HG02870 (cell line): Measurements from ENCODE around the gene KCNA2.

Experiments
- ATAC-seq: cut with Tn5 transposase; IDR thresholded peaks from one replicate; pipeline ENCODE4 v1.9.1; 2021; ENCODE audit warnings: mild to moderate bottlenecking, moderate library complexity; ENCODE audit not compliant: unreplicated experiment

Gene KCNA2

DNA sequence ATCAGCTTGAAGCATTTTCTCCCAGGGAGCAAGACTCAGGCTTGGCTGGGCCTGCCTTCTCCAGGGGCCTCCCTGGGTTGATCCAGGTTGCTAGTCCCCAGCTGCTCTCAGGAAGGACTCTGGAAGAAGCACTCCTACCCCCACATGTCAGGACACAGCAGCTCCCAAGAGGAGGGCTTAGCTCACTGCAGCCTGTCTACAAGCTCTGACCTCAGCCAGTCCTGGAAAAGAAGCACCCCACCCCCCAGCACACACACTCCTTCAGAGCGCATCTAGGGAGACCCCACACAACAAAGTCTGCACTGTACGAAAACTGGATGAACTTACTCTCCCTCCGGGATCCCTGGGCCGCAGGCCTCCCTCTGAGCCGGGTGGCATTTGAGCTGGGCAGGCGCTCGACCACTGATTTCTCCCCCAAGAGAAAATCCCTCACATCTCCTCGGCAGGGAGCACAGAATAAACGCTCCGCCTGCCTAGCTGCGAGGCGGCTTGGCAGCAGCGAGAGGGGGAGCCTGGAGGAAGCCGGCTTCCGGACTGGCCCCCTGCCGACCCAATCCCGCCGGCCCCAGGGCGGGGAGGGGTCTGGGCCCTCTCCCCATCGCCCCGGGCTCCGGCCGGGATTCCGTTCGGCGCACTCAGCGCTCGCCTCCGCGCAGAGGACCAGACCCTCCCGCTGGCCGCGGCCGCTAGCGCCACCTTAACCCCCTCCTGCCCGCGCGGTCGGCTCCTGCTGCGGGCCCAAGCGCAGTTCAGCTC lies at the start of gene KCNA2:
TSS of gene KCNA2 (minus strand) at position 458 of the 756 bp plus-strand sequence. CDS start 1,576 bp downstream, outside the sequence.
- ATAC-seq: no peak

DNA sequence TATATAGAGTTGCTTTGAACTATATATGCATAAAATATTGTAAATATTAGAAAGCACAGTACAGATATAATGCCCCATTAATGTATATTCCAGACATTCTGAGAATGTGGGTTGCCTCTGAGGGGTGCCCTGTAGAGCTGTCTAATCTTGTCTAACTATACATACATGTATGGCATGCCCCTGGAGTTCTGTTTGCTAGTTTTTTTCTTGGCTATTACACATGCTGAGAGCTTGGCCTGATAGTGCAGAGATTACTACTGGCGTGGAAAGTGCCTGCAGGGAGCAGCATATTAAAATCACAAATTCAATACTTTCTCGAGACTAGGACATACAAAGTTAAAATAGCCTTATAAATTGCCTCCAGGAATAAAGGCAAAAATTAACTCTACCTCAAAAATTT lies 44.5 kb upstream of the KCNA2 start:
- no peak for ATAC-seq

DNA sequence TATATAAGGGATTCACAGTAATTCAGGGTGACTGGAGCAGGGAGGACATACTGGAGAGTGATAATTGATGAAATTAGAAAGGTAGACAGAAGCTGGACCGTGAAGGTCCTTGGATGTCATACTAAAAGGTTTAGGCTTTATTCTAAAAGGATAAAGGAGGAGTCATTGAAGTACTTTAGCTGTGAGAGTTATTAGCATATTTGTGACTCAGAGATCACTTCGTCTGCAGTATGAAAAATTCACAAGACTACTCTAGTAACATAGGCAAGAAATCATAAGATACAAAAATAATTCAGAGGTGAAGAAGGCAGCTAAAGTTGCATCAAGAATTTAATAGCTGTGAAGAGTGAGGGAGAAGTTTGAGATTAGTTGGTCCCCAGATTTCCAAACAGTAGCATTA lies 42.3 kb upstream of the KCNA2 start:
- no peak for ATAC-seq

DNA sequence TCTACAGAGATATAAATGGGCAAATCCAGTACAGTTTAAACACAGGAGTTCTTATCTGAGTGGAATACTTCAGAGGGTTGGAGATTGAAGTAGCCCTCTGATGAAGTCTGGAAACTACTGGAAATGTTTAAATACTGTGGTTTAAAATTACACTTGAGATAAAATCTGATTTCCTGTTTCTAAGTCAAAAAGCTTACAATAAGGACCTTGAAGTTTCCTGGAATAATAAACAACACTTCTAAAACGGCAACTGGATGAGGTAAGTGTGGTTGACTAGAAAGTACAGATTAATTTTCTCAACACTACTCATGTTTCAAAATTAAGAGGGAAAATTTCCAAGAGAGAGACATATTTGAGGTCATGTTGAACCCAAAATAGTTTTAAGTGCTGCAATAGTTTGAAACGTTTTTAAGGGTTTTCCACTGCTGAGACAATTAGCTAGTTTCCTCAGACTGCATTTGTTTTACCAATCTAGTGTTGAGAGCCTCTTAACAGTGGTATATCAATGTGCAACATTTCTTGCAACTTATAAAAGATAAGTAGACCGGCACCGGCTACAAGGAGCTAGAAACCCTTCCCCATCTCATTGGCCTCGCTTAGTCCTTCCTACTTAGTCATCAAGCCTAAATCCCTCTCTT lies 41.2 kb upstream of the KCNA2 start:
- ATAC-seq: no peak

DNA sequence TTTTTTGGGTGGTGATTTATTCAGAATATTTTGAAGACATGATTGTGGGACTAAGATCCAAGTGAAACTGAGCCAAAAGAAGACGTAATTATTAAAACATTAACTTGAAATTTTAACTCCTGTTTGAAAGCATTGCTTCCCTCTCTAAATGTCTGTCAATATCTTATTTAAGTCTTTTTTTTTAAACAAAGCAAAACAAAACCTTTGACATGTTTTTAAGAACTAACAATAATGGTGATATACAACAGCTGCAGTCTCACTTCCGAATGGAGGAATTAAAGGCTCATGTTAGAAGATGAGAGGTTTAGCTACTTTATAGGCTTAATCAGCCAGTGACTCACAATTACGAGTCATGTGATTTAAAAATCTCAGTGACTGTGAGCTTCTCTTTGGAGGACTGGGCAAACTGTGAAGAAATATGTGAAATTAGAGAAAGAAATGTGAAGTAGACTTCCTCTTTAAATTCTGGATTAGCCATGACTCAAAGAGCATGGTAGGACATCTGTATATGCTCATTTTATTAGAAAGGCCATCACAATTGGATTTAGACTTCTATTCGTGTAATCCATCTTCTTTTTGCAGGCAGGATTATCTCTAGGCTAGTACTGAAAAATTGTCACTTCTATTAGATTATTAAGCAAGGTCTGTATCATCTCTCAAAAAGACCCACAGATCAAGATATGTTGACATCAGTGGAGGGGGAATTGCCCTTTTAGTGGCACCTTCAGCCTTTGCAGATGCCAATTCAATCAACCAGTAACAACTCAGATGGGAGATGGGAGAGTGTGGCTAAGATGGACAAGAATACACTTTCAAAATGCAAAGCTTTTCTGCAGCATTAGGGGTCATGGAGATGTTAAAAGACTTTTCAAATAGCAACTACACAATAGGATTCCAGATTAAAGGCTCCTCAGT lies 39.9 kb upstream of the KCNA2 start:
- no peak for ATAC-seq

DNA sequence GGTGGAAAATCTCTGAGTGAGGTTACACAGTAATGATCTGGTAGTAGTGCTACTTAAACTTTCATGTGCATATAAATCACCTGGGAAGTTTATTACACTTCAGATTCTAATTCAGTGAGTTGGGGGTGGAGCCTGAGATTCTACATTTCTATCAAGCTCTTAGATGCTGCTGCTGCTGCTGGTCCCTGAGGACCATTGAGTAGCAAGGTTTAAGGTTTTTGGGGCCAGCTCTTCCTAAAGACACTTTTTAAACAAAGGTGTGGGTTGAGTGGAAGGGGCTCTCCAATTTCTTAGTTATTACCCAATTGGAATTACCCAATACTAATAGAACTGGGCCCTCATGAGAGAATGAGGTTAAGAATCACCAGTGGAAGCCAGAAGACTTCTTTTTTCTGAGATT lies 39.1 kb upstream of the KCNA2 start:
- no peak for ATAC-seq

DNA sequence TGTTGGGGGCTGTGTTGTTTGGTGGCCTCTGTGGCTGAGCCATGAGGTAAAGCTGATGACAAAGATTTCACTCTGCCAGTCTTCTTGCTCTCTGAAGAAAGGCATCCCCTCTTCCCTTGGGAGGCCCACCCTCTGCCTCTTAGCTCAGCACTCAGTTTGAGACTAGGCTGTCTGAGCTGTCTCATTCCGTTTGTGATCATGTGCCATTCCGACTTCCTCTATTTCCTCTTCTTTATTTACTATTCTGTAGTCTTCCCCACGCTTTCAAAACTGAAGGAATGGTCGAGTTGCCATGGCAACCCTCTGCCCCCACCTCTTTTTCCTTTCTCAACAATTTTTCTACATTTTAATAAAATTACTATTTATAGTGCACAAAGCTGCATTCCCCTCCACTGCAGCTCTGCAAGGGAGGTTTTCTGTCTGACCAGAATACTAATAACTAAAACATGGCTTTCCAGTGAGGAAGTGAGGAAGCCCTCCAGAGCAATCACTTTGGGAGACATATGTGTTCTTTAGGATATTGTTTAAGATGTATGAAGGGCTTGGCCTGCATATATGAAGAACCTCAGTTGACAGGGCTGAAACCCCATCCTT lies 37.8 kb upstream of the KCNA2 start:
- ATAC-seq: no peak

DNA sequence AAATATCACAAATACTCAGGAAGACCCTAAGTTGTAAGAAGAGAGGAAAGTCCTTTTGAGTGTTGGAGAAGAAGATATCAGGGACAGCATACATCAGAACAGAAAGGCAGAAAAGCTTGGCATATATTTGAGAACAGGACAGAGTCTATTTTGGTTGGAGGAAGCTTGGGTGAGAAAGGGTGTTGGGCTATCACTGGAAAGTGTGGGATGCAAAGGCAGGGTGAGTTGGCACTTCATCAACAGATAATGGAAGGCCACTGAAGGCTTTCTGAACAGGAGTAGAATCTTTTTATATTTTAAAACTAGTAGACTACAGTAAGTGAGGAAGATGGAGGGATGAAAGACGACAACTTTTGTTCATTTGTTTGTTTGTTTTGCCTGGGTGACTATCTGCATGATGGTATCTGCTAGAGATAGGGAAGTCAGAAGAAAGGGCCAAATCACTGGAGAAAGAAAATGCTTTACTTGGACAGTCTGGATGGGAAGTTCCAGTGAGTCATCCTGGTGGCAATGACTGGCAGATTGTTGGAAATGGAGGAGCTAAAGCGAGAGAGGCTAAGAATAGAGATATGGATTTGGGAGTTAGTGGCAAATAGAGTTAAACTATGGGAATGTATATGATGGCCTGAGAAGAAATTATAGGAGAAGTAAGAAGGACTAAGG lies 33.7 kb upstream of the KCNA2 start:
- ATAC-seq: no peak

DNA sequence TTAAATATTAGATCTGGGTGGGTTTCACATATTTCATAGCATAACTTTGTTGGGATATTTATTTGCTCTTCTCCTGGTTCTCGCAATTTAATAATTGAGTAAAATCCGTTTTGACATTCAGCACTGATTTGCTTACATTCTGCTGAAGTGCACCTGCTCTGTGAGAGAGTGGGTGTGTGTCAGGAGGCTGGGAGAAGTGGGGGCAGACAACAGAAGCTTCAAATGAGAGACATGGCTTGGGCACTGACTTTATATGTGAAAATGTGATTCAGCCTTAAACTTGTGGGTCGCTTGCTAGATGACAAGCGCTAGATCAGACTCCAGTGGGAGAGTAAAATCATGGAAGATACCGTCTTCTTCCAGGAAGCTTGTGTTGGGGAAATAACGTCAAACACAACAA lies 32.4 kb upstream of the KCNA2 start:
- no peak for ATAC-seq

DNA sequence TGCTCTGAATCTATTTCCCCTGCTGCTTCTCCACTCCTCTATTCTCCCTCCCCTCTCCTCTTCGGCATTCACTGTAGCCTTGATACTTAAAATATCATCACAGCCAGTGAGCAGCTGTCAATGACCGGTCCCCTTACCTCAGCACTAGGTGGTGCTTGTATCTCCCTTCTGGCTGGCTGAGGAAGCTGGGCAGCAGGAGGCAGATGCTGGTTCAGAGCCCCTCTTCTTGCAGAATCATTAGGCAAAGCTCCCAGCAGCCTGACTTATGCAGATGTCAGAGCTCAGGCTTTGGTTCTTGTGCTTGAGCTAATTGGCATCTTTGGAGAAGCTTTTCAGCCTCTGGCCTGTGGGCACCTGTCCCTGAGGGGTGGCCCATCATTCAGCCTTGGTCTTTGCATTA lies 31.9 kb upstream of the KCNA2 start:
- ATAC-seq: no peak

DNA sequence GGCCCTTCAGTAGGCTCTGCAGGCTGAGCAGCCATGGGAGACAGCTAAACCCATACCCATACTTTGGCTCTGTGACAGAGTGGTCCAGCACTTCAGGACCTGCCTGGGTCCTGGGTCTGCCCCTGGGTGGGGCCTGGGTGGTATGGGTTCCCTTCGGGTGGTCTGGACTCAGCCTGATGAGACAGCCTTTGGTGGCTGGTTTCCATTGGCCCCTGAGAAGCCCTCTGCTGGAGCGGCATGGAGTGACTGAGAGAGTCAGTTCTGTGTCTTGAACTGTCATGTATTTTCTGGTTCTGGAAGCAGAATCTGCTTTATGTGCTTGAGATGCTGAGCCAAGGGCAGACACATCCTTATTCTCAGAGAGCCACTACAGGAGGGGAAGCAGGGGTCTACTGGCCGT lies 31.3 kb upstream of the KCNA2 start:
- no peak for ATAC-seq

DNA sequence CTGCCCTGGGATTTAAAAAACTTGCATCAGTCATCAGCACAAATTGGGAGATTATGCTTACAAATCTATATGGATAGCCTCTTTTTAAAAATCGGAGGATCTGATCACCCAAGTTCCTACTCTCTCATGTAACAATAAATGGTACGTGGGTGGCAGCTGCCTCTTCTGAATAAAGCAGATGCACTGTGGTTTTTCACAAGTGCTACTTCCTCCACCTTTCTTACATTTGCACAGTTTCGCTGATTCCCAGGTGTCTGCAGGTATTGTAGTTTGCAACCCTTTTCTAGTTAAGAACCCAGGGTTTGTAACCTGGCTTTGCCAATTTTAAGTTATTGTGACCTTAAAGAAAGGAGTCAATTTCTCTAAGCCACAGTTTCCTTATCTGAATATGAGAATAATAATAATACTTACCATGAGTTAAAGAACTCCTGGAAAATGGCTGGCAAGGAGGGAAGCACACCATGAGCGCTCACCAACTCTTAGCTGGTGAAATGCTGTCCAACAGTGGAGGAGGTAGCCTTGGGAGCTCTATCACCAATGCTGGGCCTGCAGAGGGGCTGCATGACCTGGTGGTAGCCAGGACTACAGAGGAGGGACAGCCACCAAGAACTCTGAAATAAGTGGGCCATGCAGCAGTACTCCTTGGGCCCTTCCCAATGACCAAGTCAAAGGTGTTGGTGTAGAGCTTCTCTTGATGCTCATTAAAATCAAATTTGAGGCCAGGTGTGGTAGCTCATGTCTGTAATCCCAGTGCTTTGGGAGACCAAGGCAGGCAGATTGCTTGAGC lies 30.2 kb upstream of the KCNA2 start:
- no peak for ATAC-seq

DNA sequence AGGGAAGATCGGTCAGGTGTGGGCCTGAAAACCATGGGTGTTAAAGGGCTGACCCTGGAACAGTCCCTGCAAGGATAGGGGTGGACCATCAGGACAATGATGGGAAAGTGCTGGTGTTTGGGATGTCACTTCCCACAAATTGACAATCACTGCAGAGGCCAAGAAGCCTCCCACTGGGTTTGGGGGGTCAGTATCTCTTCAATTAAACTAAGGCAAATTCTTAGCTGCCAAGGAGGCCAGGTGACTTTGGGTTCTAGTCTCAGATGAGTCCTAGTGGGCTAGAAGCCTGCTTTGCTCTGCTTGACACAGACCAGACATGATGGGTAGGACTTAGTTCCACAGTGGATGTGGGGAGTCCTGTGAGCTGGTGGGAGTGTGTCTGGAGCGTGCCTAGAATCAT lies 29.3 kb upstream of the KCNA2 start:
- no peak for ATAC-seq

DNA sequence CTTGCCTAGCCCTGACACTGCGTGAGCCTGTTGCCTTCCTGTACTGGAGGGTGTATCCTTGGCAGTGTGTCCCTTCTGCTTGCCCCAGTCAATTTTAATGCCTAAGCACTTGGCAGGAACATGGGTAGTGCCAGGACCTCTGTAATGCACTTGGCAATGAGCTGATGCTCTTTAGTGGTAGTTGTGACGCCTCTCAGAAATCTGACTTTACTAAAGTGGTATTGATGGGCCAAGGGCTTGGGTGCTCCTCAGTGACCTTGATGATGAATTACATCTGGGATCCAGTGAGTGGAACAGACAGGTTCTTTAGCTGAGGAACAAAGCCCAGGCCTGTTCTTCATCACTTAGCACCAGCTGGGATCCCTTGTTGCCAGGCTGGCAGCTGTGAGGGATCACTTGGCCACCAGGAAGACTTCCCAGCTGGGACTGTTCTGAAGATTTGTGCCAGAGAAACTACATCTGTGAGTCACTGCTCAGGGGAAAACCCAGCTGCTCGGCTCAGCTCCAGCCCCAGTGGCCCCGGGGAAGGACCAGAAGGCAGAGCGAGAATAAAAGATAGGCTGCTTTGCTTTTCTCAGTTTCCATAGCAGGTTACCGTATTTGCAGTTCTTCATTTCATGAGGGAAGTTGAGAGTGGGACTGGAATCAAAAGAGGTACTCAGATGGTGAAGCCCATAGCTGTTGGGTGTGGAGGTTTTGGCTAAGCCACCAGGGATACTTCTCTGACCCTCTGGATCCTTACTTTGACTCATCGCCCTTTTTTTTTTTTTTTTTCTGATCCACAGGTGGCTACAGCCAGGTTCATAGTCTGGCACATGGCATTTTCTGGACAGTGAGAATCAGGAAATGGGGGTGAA lies 28.5 kb upstream of the KCNA2 start:
- ATAC-seq: peak; percentile 76

DNA sequence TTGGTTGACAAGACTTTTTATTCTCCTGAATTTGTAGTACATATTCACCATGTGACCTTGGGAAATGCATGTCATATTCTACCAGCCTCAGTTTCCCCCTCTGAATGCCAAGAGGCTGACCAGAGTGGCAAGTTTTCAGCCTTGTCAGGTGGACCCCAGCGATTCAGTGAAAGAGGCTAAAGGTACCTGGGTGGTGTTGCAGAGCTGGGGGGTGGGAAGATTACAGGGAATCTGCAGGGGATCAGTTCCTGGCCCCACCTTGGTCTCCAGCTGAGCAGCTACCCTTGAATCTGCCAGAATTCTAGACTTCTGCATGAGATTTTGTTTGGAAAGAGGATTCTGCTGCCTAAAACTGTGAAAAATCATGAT lies 27.9 kb upstream of the KCNA2 start:
- no peak for ATAC-seq

DNA sequence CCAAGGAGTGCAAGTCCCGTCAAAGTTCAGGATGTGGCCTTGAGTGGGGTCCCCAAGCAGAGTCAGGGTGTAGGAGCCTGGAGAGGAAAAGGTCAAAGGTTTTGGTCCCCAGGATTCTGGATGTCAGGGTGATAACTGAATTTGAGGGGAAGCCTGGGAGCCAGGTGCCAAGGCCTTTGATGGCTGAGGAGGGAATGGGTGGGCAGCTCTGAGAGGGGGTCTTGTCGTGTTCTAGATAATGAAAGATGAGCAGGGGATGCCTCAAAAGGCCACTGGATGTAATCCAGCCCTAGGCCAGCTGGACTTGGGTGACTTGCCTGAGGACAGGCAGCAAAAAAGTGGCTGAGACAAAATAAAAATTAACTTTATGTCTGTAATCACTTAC lies 27.5 kb upstream of the KCNA2 start:
- no peak for ATAC-seq

DNA sequence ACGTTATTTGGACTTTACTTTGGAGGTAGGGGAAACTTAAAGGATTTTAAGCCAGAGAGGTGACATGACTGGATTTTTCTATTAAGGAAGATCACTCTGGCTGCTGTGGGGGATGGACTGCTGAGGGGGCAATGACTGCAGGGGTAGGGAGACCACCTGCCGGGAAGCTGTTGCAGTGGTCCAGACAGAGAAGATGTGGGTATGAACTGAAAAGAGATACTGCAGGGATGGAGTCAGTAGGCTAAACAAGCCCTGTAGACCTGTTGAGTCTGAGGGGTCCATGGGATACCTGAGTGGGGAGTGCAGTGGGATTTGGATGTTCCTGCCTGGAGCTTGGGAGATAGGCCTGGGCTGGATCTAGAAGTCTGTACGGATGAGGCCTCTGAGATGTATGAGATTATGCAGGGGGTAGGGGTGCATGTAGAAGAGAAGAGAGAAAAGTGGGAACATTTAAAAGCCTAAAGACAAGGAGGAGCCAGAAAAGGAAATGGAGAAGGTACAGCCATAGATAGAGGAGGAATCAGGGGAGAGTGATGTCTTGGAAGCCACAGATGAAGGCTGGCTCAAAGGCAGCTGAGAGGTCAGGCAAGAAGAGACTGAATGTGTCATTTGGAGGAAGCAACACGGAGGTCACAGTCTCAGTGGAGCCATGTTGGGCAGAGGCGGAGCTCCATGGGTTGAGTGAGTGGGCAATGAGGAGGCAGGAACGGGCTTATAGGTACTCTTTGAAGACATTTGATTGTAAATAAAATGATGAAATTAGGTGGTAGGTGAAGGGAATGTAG lies 25.9 kb upstream of the KCNA2 start:
- ATAC-seq: no peak
